GM18508 (cell line): ENCODE results near the gene EEF1G.

Experiments used
- ATAC-seq: cut with Tn5 transposase; IDR thresholded peaks from one replicate; pipeline ENCODE4 v1.9.1; 2021; ENCODE audit warnings: moderate number of reproducible peaks; ENCODE audit not compliant: insufficient read depth, unreplicated experiment

EEF1G gene

DNA sequence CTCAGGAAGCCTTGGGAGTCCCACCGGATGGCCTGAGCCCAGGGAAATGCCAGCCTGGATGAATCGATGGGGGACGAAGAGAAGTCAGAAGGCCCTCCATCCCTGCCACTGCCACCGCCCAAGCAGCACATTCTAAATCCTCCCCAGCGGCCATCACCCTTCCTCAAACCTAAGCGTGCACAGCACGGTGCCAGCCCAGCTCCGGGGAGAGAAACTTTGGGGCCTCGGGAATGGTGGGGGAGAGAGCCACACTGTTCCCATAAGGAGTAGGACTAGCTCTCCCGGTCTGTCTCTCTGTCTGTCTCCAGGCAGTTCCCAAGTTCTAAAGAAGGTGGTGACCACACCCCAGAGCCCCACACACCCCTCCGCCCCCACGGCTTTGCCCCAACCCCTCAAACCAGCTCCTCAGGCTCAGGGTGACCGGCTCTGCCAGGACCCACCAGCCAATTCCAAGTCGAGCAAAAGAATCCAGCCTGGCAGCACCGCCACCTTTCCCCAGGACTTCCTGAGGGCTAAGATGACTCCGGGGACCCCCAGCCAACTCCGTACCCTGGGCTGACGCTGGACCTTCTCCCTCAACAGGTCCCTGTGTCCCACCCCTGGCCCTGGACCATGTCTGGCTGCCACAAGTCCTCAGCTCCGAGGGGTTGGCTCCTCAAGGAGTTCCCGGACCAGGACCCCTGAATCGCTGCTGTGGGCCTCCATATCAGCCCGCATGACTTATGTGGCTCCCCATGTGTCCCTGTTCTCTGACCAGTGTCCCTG, 29.8 kb downstream of the EEF1G start:
- no peak for ATAC-seq

GRCh38 chr11:62542750-62543567, 30.7 kb downstream of the EEF1G start:
- ATAC-seq, result no peak

DNA sequence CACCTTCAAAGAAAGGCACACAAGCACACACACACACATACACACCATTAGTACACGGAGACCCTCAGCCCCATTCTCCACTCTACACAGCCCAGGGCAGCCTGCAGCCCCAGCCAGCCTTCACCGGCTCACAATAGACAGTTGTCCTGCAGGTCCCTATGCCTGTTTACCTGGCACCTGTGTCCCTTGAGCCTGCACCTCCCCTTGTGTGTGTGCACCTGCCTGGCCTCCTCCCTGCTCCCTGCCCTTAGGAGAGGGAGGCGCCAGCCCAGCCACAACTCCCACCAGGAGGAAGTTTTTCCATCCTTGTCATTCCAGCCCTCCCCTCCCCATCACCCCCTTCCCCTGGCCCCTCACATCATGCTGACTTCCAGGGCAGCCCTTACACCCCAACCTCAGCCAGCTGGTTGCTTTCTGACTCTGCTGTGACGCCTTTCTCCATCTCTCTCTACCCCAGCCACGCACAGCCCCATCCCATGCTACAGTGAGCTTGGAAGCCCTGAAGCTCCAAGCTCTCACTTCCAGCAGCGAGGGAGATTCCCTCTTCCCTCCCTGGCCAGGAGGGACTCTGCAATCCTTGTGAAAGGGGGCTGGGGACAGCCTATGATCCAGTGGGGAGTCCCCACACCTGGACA, 31.5 kb downstream of the EEF1G start:
- no peak for ATAC-seq

GRCh38 chr11:62540804-62541701, 32.6 kb downstream of the EEF1G start:
- peak; percentile 29 for ATAC-seq

DNA sequence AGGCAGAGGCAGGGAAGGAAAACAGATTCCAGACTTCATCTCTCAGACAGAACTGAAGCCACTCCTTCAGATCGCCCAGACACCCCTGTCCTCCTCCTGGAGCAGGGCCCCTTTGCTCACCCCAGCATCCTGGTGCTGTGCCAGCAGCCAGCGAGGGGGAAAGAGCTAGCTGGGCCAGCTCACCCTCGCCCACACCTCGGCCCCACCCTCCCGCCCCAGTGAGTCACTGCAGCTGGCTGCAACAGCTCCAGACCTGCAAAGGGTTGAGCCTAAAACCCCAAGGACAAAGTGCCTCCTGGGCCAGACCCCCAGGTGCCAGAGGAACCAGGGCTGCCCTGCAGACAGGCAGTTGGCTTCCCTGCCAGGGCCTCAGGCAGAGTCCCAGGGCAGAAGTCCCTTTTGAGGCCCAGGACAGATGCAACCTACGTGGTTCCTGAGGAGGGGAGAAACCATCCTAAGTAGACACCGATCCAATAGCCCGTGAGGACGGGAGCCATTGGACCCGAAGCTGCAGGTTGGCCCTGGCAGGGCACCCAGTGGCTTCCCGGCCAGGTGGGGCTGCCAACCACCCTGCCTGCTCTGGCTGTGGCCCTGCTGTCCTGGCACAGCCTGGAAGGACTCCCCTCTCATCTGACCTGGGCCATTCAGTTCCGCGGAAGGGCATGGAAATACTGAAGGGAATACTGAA, 34.3 kb downstream of the EEF1G start:
- no peak for ATAC-seq

DNA sequence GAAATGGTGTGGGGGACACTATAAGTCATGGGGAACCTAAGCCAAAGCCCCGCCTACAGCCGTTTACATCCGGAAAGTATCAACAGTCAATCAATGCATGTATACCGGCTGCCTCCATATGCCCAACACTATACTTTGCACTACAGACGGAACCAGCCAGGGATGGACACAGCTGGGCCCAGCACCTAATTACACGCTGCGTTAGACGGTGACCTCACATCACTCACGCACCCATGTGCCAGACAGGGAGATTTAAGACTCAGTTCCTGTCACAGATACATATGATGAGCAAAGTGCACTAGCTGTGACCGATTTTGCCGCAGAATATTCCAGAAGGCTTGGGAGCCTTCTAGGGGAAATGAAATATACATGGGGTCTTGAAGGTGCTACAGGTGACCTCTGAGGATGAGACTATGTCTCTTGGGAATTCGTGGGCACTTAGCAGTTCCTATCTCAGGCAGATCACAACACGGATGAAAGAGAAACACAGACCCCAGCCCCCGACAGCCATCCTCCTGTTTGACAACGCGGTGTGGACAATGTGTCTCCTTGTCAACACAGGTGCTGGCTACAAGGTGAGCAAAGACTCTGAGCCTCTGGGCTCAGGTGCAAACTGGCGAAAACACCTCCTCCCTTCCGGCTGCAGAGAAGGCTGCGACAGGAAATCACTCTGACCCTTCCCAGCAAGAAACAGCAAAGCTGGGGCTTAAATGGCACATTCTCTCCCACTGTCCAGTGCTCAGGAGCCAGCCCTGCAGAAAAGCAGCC, 35.0 kb downstream of the EEF1G start:
- no peak for ATAC-seq

- no peak for ATAC-seq
These were observed 37.3 kb downstream of the EEF1G start for GRCh38 chr11:62536301-62536957.

GRCh38 chr11:62535802-62536201, 37.9 kb downstream of the EEF1G start:
- ATAC-seq, result no peak

DNA sequence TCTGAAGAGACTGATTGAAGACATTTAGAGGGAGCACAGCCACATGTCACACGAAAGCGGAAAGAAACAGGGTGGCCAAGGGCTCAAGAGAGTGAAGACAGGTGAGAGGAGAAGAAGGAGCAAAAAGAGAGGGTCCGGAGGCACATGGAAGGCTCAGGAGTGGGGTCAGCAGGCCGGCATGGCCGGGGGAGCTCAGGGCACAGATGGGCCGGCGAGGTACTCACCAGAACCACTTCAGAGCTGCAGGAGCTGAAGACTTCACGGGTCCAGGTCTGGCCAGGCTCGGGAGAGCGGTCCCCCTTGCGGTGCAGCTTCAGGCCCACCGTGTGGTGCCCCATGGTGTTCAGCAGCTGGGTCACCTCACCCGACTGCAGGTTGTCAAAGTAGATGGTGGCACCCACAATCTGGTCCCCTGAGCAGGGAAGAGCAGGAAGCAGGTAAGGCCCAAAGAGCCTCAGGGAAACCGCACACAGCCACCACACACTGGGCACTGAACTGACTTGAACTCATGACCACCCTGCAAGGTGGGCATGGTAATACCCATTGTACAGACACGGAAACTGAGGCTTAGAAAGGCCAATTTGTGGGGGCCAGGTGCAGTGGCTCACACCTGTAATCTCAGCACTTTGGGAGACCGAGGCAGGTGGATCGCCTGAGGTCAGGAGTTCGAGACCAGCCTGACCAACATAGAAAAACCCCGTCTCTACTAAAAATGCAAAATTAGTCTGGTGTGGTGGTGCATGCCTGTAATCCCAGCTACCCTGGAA, 38.7 kb downstream of the EEF1G start:
- no peak for ATAC-seq

- ATAC-seq, result no peak
These were observed 41.6 kb downstream of the EEF1G start for GRCh38 chr11:62532096-62532495.

DNA sequence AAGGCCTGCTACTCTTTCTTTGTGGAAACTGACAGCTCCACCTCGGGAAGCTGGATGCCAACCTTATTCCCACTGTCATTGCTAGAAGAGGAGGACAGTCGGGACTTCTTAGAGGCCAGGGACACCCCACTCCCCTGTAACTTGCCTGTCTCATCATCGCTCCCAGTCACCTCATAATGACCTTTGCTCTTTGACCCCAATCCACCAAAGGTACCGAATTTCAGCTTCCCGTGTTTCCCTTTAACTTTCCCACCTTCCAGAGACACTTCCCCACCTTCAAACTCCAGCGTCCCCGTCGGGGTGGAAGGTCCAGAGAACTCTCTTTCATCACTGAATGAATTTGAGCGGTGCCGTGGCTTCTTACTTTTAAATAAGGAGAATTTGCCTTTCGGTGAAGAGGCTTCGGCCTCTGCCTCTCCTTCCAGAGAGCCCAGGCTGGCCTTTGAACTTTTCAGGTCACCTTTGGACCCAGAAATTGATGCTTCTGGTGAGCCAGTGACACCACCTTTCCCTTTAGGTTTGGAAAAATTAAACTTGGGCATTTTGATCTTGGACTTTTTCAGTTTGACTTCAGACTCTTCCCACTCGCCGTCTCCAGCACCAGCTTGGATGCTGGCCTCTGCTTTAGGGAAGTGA, 56.8 kb downstream of the EEF1G start:
- no peak for ATAC-seq

GRCh38 chr11:62514151-62514550, 59.5 kb downstream of the EEF1G start:
- ATAC-seq, result no peak

GRCh38 chr11:62513626-62514025, 60.1 kb downstream of the EEF1G start:
- ATAC-seq, result no peak

GRCh38 chr11:62512961-62513360, 60.7 kb downstream of the EEF1G start:
- ATAC-seq, result no peak
